LNCAP (cell line): ENCODE data around the gene FZD4.

ENCODE experiments used
- TF ChIP-seq, protein P1 (sequence below): fragments of 450-650 bp; IDR thresholded peaks from 2 replicates; pipeline ENCODE4 v1.5.1; 2017; ENCODE audit warnings: mild to moderate bottlenecking

The FZD4 gene

DNA sequence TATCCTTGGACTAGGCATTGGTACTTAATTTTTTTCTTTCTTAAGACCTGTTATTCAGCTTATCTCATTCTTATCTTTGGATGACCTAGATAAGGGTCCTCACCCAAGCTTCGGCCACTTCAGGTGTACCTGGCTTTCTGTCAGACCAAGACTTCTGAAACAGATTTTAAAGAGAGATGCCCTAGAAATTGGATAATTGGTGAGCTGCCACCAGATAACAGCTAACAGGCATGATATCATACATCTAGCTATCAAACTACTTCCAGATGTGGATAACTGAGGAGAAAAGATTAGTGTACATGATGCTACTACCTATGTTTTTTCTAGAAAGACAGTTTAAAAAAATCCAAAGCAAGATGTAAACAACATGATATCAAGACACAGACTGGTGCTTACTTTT, 52.9 kb downstream of the FZD4 start:
- TF ChIP-seq, protein P1, sequence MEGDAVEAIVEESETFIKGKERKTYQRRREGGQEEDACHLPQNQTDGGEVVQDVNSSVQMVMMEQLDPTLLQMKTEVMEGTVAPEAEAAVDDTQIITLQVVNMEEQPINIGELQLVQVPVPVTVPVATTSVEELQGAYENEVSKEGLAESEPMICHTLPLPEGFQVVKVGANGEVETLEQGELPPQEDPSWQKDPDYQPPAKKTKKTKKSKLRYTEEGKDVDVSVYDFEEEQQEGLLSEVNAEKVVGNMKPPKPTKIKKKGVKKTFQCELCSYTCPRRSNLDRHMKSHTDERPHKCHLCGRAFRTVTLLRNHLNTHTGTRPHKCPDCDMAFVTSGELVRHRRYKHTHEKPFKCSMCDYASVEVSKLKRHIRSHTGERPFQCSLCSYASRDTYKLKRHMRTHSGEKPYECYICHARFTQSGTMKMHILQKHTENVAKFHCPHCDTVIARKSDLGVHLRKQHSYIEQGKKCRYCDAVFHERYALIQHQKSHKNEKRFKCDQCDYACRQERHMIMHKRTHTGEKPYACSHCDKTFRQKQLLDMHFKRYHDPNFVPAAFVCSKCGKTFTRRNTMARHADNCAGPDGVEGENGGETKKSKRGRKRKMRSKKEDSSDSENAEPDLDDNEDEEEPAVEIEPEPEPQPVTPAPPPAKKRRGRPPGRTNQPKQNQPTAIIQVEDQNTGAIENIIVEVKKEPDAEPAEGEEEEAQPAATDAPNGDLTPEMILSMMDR, result no peak

DNA sequence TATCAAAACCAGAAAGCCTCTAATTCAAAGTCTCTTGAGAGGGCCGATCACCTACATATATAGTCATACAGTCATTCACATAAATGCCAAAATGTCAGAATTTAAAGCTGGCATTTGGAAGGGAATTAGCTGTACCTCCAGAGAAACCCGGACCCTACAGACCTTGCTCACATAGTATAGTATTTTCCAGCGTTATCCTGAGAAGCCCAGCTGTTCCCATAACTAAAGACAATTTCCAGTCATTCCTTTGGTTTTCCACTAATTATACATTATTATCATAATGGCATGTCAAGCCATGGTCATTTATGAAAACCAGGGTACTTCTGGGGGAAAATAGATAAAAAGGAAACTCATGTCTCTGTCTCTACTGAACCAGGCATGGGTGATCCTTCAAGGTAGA, 53.6 kb downstream of the FZD4 start:
- TF ChIP-seq, protein P1, result no peak

DNA sequence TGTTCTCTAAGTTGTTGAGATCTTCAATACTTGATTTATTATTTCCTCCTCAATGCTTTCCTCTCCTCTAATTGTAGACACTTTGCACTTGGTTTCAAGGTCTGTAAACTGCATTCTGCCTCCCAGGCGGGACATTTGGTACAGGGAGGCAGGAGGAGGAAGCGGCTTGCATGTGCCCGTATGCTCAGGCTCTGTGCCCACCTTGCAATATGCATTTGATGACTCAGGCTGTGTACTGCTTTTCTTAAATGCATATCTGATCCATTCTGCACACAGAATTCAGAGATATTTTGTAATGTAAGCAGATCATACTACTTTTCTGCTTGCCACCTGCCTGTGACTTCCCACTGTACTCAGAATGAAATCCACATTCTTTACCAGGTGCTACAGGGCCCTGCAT, 55.0 kb downstream of the FZD4 start:
- TF ChIP-seq, protein P1, result no peak

DNA sequence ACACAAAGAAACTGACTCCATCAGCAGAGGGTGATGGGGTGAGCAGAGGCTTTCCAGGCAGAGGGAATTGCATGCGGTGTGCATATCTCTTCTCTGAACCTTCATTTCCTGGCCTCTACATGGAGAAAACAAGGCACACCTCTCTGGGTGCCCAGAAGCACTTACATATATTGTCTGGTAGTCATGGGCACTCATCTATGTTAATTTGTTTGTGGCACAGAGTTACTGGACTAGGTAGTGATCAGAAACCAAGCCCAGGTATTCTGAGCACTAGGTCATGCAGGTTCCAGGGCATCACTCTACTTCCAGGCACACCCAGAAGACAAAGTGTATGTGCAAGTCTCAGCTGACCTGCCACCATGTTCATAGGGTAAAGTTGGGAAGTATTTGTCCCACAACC, 56.5 kb downstream of the FZD4 start:
- TF ChIP-seq, protein P1, result no peak

DNA sequence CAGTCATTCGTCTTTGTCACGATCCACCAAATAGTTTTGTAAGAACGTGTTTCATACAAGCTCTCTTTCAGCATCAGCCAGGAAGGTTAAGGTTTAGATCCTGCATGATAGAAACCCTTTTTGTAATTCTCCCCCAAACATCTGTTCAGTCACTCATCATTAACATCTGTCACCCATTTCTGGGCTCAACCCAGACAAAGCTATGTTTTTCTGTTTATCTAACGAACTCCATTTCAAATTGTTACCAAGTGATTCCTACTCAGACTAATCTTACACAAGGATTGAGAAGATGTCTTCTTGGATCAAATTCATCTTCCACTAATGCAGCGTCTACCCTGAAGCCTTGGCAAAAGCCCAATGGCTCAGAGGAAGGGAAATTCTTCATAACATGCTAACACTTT, 58.8 kb downstream of the FZD4 start:
- TF ChIP-seq, protein P1, result no peak
